Natural killer cell treated with Interleukin-12 subunit alpha and Interleukin-12 subunit beta and Interleukin-15 and Interleukin-18, amount 100 ng/mL, for 72 hours (primary cell): ENCODE data around the gene ING3. TPM values are rescaled to one million over a fixed set of nuclear protein-coding genes. Genes with fewer than 3 reads are reported as not detected.

ENCODE experiments used
- ATAC-seq, 2 donors: fragments of 150-1000 bp; cut with Tn5 transposase in 1 of 2; sonication (Bioruptor Pico), chemical (Tn5 transposase) in 1 of 2; 2 replicates each; pipeline ENCODE4 v1.10.0; 2021
- DNase-seq: peaks from one replicate; pipeline ENCODE4 v3.0.0; 2022; ENCODE audit warnings: low spot score
- H3K27ac Mint-ChIP-seq, 2 donors: 1 replicate in 1 of 2; 2 replicates in 1 of 2; pipeline ENCODE4 v1.8.0; 2022; ENCODE audit warnings: mixed read lengths in 2 of 2, mild to moderate bottlenecking in 1 of 2, moderate library complexity in 1 of 2
- H3K27me3 Mint-ChIP-seq, 2 donors: 1 replicate in 1 of 2; 2 replicates in 1 of 2; pipeline ENCODE4 v1.8.0; 2022; ENCODE audit warnings: mixed read lengths in 2 of 2
- H3K36me3 Mint-ChIP-seq: one replicate; pipeline ENCODE4 v1.8.0; 2022; ENCODE audit warnings: mixed read lengths
- H3K4me1 Mint-ChIP-seq, 2 donors: 1 replicate in 1 of 2; 2 replicates in 1 of 2; pipeline ENCODE4 v1.8.0; 2022; ENCODE audit warnings: low read depth in 2 of 2, mixed read lengths in 2 of 2, mild to moderate bottlenecking in 1 of 2
- H3K4me3 Mint-ChIP-seq: one replicate; pipeline ENCODE4 v1.8.0; 2022; ENCODE audit warnings: mixed read lengths
- H3K9me3 Mint-ChIP-seq: 2 replicates; pipeline ENCODE4 v1.8.0; 2022; ENCODE audit warnings: mixed read lengths
- total RNA-seq, 2 donors: library from RNA; stranded (reverse); gene quantifications; one replicate each; pipeline ENCODE4 v1.2.3, GENCODE V29; 2022

ING3 gene
- total RNA-seq, 2 donors from 2014 or later = 20.3 to 32.2 TPM

DNA sequence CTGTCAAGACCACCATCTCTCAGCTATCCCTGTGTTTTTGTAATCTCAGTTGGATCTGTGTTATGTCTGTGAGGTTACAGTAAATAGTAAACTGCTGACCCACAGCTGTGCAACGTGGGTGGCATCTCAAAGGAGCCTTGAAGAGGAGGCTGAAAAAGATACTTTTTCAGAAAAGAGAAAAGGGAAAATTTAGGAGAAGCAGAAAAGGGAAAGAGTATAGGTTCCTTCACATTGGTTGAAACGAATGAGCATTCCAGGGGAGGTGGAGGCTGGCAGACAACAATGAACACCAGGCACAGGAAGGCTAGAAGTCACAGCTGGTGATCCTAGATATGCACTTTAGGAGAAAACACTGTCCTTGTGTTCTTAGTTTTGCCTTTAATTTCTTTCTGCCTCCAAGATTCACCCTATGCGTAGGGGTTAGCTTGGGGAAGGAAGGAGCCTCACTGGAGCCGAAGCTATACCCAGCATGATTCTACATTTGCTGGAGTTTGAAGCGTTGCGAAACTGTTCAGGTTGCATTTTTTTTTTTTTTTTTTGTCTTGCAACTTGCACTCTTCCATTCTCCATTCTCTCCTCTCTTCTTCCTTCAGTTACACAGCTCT, 56.2 kb downstream of the ING3 start:
- Mint-ChIP-seq H3K27ac (no peak overlapping the region), H3K9me3 (no peaks in the 10 kb centered on the region), H3K36me3 (no peaks in the 10 kb centered on the region), H3K4me3 (no peak overlapping the region), H3K4me1 (no peaks in the 10 kb centered on the region), H3K27me3 (peaks cover 25 to 43% of the 10 kb centered on the region in 2 donors)
- DNase-seq = no peak
- ATAC-seq = no peak

DNA sequence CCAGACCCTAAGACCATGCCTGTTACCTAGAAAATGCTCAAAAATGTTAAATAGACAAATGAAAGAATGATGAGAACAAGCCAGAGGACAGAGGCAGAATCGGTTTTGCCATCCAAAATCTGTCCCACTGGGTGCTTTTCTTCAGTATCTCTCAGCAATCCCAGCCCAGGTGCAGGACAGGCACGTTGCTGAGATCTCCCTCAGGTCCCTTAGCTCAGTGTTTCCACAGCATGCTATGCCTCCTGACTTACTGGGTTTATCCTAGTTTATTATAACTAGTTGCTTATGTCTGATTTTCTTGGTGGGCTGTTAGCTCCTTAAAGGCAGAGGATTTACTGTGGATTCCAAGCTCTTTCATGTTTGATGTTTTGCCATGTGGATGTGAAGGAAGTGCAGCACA, 58.2 kb downstream of the ING3 start:
- DNase-seq (no peak), ATAC-seq (no peak)
- peaks cover 15 to 39% of the 10 kb centered on the region in 2 donors for H3K27me3 Mint-ChIP-seq

DNA sequence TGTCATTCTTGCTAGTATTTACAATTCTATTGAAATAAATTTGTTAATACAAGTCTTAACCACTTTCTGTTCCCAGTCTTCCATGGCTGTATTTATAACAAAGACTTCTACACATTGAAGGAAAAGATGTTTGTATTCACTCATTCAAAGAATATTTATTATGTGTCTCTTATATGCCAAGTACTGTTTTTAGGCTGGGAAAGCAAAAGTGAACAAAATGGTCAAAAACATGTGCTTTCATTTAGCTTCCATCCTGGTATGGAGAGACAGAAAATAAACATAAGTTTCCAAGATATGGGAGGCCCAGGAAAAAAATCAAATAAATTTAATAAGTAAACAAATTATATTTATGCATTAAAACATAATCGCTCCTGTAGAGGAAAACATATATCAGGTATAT, 60.8 kb downstream of the ING3 start:
- Mint-ChIP-seq H3K9me3 (no peaks in the 10 kb centered on the region), H3K4me1 (no peaks in the 10 kb centered on the region), H3K27ac (no peak overlapping the region), H3K36me3 (no peaks in the 10 kb centered on the region), H3K4me3 (no peak overlapping the region), H3K27me3 (peaks cover 11 to 42% of the 10 kb centered on the region in 2 donors)
- ATAC-seq (no peak), DNase-seq (no peak)

More for the DNA sequence above, 58.2 kb downstream of the ING3 start:
- no peaks in the 10 kb centered on the region for H3K9me3 Mint-ChIP-seq
- H3K4me3 Mint-ChIP-seq = no peak overlapping the region
- H3K36me3 Mint-ChIP-seq = no peaks in the 10 kb centered on the region
- no peak overlapping the region for H3K27ac Mint-ChIP-seq
- H3K4me1 Mint-ChIP-seq = no peaks in the 10 kb centered on the region

GRCh38 chr7:121012170-121012874, 61.7 kb downstream of the ING3 start:
- Mint-ChIP-seq H3K4me3 (no peak overlapping the region), H3K27me3 (peaks cover 9 to 39% of the 10 kb centered on the region in 2 donors), H3K9me3 (no peaks in the 10 kb centered on the region), H3K36me3 (no peaks in the 10 kb centered on the region), H3K27ac (no peak overlapping the region), H3K4me1 (no peaks in the 10 kb centered on the region)
- ATAC-seq (no peak), DNase-seq (no peak)

GRCh38 chr7:121012919-121013318, 62.3 kb downstream of the ING3 start:
- Mint-ChIP-seq H3K36me3 (no peaks in the 10 kb centered on the region), H3K4me3 (no peak overlapping the region), H3K4me1 (no peaks in the 10 kb centered on the region), H3K27me3 (peaks cover 6 to 33% of the 10 kb centered on the region in 2 donors), H3K9me3 (no peaks in the 10 kb centered on the region), H3K27ac (no peak overlapping the region)
- DNase-seq = no peak
- ATAC-seq = no peak

- H3K36me3 Mint-ChIP-seq = no peaks in the 10 kb centered on the region
- no peak overlapping the region for H3K27ac Mint-ChIP-seq
- peaks cover 5 to 21% of the 10 kb centered on the region in 2 donors for H3K27me3 Mint-ChIP-seq
- DNase-seq (no peak), ATAC-seq (no peak)
- no peaks in the 10 kb centered on the region for H3K4me1 Mint-ChIP-seq
- H3K9me3 Mint-ChIP-seq = no peaks in the 10 kb centered on the region
- no peak overlapping the region for H3K4me3 Mint-ChIP-seq
These were observed 65.0 kb downstream of the ING3 start for GRCh38 chr7:121015560-121015959.

DNA sequence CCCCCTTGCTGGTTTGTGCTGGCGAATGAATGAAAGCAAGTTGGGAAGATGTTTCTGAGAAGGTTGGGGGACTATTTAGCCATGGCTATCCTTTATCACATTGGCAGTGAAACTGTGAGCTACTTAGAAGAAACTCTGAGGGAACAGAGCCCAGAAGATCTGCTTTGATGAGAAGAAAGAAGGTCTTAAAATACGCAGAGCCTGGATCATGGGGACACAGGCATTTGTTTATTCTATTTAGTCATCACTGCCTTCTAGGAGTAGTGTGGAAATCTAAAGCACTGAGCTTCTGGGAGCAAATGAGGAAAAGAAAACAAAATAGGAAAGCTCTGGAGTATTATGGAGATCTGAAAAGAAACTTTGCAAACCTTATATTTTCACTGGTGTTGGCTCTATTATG, 66.4 kb downstream of the ING3 start:
- Mint-ChIP-seq H3K36me3 (no peaks in the 10 kb centered on the region), H3K4me3 (no peak overlapping the region), H3K27ac (no peak overlapping the region)

GRCh38 chr7:121017586-121017985, 67.0 kb downstream of the ING3 start:
- ATAC-seq (no peak), DNase-seq (no peak)
- H3K4me3 Mint-ChIP-seq = no peak overlapping the region
- H3K4me1 Mint-ChIP-seq = no peaks in the 10 kb centered on the region
- no peaks in the 10 kb centered on the region for H3K36me3 Mint-ChIP-seq
- no peaks in the 10 kb centered on the region for H3K9me3 Mint-ChIP-seq
- H3K27me3 Mint-ChIP-seq = peaks cover 5 to 21% of the 10 kb centered on the region in 2 donors
- H3K27ac Mint-ChIP-seq = no peak overlapping the region

More for the DNA sequence above, 66.4 kb downstream of the ING3 start:
- Mint-ChIP-seq H3K9me3 (no peaks in the 10 kb centered on the region), H3K27me3 (peaks cover 5 to 21% of the 10 kb centered on the region in 2 donors), H3K4me1 (no peaks in the 10 kb centered on the region)
- no peak for ATAC-seq
- DNase-seq = no peak

GRCh38 chr7:121019018-121019417, 68.4 kb downstream of the ING3 start:
- no peak overlapping the region for H3K27ac Mint-ChIP-seq
- H3K4me3 Mint-ChIP-seq = no peak overlapping the region

DNA sequence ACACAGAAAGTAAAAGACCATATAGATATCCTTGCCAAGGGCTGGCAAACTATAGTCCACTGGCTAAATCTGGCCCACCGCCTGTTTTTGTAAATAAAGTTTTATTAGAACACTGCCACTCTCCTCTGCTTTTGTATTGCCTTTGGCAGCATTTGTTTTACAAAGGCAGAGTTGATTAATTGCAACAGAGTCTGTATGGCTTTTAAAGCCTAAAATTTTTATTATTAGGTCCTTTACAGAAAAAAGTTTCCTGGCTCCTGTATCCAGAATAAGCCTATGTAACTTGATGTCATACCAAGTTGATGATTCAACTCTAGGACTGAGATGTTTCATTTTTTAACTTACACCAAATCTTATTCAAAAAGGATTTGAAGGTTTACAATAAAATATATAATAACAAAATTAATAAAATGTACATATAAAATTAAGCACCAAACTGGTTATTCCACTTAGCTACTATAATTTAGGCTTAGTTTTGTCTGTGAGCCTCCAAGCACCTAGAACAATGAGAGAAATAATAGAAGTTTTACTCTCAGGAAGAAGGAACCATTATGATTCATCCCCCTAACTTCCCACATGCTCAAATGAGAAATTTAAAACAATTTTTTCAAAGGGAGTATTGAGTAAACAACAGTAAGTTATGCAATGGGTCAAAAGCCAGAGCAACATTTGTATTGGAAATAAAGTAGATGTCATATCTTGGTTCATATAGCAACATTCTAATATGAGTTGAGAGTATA, 69.8 kb downstream of the ING3 start:
- Mint-ChIP-seq H3K4me1 (no peaks in the 10 kb centered on the region), H3K27ac (no peak overlapping the region), H3K36me3 (no peaks in the 10 kb centered on the region), H3K27me3 (peaks cover 2 to 9% of the 10 kb centered on the region in 2 donors), H3K4me3 (no peak overlapping the region), H3K9me3 (no peaks in the 10 kb centered on the region)
- DNase-seq (no peak), ATAC-seq (no peak)

More at GRCh38 chr7:121019018-121019417, 68.4 kb downstream of the ING3 start:
- Mint-ChIP-seq H3K4me1 (no peaks in the 10 kb centered on the region), H3K36me3 (no peaks in the 10 kb centered on the region), H3K27me3 (peaks cover 2 to 16% of the 10 kb centered on the region in 2 donors), H3K9me3 (no peaks in the 10 kb centered on the region)
- DNase-seq (no peak), ATAC-seq (no peak)

DNA sequence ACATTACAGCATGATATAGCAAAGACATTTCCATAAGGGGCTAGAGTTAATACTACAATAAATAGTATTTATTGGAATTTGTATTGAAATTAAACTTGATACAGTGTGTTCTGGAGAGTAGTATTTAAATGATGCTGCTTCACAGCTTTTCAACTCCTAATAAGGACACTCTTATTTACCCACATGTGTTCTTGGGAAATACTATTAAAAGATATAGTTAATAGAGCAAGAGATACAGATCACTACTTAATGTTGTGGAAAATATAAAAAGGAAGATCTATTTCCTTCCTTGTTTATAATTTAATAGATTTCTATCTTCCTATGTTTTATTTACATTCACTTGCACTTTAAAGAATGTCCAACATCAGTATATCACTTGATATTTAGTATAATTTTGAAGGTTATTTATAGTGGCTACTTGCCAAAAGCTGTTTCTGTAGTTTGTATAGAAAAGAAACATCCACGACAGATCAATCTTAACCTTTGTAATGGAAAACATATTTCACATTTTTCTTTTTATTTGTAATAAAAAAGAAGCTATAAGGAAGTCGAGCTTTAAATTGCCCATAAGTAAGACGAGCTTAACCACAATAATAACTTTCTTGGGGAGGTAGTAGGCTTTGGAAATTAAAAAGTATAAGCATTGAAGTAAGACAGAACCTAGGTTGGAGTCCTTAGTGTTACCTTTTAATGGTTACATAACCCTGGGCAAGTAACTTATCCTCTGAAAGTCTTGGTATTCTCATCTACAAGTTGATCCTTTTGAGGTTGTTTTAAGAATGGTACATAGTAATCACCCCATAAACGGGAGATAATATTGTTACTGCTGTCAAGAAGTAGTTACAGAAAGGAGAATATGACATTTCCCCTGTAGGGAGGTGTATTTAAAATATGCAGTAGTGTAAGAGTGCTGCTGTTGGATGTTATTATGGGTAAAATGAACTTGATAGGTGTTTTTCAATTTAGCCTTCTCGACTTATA, 70.7 kb downstream of the ING3 start:
- no peaks in the 10 kb centered on the region for H3K9me3 Mint-ChIP-seq
- peaks cover 6 to 12% of the 10 kb centered on the region in 2 donors for H3K27me3 Mint-ChIP-seq
- H3K4me3 Mint-ChIP-seq = no peak overlapping the region
- H3K36me3 Mint-ChIP-seq = no peaks in the 10 kb centered on the region
- H3K27ac Mint-ChIP-seq = no peak overlapping the region
- H3K4me1 Mint-ChIP-seq = no peaks in the 10 kb centered on the region
- no peak for ATAC-seq
- DNase-seq = no peak

DNA sequence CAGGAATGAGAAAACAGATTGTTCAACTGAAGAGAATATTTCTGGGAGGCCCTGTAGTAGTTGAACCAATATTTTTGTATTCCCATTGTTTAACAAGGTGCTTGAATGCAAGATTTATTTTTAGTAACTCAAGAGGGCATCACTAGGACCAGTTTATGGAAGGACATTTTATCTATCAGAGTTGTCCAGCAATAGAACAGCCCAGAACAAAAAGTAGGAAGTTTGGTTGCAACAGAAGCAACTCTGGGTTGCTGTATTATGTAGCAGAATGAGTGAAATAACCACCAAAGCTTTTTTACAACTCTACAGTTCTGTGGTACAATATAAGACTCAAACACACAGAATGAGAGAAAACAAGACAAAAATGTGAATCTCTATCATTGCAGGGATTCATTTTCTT, 72.6 kb downstream of the ING3 start:
- Mint-ChIP-seq H3K4me1 (no peaks in the 10 kb centered on the region), H3K27ac (no peak overlapping the region), H3K36me3 (no peaks in the 10 kb centered on the region), H3K27me3 (peaks cover 7 to 14% of the 10 kb centered on the region in 2 donors), H3K9me3 (no peaks in the 10 kb centered on the region), H3K4me3 (no peak overlapping the region)
- no peak for ATAC-seq
- no peak for DNase-seq
